GM12864 (cell line): ENCODE results near the gene SLC6A4.
A peak's percentile ranks its signal among the peaks of the same experiment; 100 is the strongest.
"Not testable (repeated sequence)": the region's sequence is repeated elsewhere in the genome, so short reads cannot be mapped to it uniquely, and the experiment has no call there.

ENCODE experiments used
- DNase-seq: peaks from one replicate; pipeline ENCODE4 v3.0.0-alpha.2; 2011; ENCODE audit warnings: low read depth
- H3K4me3 ChIP-seq: 2 replicates; pipeline ENCODE4 v1.5.1; 2011; ENCODE audit warnings: mild to moderate bottlenecking, low read depth, low read length, control low read depth
- CTCF ChIP-seq: IDR thresholded peaks from 2 replicates; pipeline ENCODE4 v1.5.1; 2011; ENCODE audit warnings: low read depth, mild to moderate bottlenecking, moderate library complexity, low read length, control low read depth, inconsistent platforms; ENCODE audit errors: missing control alignments

Gene SLC6A4

GRCh38 chr17:30211371-30211770, 24.1 kb downstream of the SLC6A4 start:
- H3K4me3 ChIP-seq = no peak overlapping the region
- no peak for TF ChIP-seq CTCF
- DNase-seq = no peak

- H3K4me3 ChIP-seq = no peak overlapping the region
- DNase-seq = no peak
- no peak for TF ChIP-seq CTCF
These were observed 24.6 kb downstream of the SLC6A4 start for GRCh38 chr17:30210901-30211300.

GRCh38 chr17:30210366-30210765, 25.1 kb downstream of the SLC6A4 start:
- H3K4me3 ChIP-seq = no peak overlapping the region
- no peak for DNase-seq
- TF ChIP-seq CTCF = no peak

- TF ChIP-seq CTCF = no peak
- H3K4me3 ChIP-seq = no peak overlapping the region
- DNase-seq = no peak
These were observed 25.6 kb downstream of the SLC6A4 start for GRCh38 chr17:30209930-30210329.

- no peak for DNase-seq
- H3K4me3 ChIP-seq = no peak overlapping the region
- no peak for TF ChIP-seq CTCF
These were observed 27.3 kb downstream of the SLC6A4 start for GRCh38 chr17:30208214-30208613.

- no peak overlapping the region for H3K4me3 ChIP-seq
- TF ChIP-seq CTCF = no peak
- no peak for DNase-seq
These were observed 27.8 kb downstream of the SLC6A4 start for GRCh38 chr17:30207655-30208054.

- no peak overlapping the region for H3K4me3 ChIP-seq
- TF ChIP-seq CTCF = peak; percentile 18
- DNase-seq = no peak
These were observed 32.0 kb downstream of the SLC6A4 start for GRCh38 chr17:30203471-30203981.

- not testable (repeated sequence) for DNase-seq
These were observed 34.8 kb downstream of the SLC6A4 start for GRCh38 chr17:30200656-30201055.

More at GRCh38 chr17:30200656-30201055, 34.8 kb downstream of the SLC6A4 start:
- not testable (repeated sequence) for H3K4me3 ChIP-seq
